HG03097 (cell line): ENCODE measurements around the gene TM9SF2.
"Not testable (repeated sequence)": the region's sequence is repeated elsewhere in the genome, so short reads cannot be mapped to it uniquely, and the experiment has no call there.

ENCODE experiments used
- ATAC-seq: cut with Tn5 transposase; IDR thresholded peaks from one replicate; pipeline ENCODE4 v1.9.1; 2021; ENCODE audit not compliant: unreplicated experiment, low FRiP score

The TM9SF2 gene

DNA sequence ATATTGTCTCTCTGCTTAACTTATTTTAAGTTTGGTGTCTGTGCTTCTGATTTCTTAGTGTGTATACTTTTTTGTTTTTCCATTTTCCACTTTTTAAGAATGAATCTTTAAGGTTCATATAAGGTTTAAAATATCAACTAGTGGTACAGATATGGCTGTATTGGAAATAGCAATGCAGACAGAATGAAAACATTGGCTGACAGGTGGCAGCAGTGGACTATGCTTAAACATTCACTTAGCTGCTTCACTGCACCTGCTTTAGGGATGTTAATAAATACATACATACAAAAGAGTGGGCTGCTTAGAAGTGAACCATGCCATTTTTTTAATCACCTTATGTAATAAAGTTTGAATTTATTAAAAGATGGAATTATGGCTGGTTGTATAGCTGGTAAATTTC, 27.3 kb downstream of the TM9SF2 start:
- ATAC-seq: no peak

DNA sequence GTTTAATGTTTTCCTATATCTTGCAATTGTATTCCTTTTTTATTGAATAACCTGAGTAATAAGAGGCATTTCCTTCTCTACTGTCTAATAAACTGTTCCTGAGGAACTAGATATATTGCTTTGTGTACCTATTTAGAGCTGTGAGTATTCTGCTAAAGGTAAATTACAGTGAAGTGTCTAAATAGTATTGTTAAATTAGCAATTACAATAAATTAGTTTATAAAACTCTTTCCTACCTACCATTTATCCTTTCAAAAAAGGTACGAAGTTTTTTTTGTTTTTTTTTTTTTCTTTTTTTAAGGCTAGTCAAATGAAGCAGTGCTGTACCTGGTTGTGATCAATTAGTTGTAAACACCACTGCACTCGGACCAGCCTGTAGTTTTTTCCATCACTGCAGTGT, 34.8 kb downstream of the TM9SF2 start:
- no peak for ATAC-seq

DNA sequence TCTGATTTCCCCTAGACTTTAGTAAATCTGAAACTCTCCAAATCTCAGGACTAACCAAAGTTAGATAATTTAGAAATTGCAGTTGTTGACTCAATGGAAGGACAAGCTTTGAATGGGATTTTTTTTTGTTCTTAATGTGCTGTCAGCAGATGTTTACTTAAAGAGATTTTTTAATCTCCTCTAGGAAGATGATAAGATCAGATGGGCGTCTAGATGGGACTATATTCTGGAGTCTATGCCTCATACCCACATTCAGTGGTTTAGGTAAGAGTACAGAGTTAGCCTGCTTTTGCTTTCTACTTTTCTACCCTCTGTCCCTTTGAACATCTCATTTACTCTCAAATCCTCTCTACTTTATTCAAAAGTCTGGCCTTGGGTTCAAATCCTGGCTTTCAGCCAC, 39.3 kb downstream of the TM9SF2 start:
- ATAC-seq: no peak

DNA sequence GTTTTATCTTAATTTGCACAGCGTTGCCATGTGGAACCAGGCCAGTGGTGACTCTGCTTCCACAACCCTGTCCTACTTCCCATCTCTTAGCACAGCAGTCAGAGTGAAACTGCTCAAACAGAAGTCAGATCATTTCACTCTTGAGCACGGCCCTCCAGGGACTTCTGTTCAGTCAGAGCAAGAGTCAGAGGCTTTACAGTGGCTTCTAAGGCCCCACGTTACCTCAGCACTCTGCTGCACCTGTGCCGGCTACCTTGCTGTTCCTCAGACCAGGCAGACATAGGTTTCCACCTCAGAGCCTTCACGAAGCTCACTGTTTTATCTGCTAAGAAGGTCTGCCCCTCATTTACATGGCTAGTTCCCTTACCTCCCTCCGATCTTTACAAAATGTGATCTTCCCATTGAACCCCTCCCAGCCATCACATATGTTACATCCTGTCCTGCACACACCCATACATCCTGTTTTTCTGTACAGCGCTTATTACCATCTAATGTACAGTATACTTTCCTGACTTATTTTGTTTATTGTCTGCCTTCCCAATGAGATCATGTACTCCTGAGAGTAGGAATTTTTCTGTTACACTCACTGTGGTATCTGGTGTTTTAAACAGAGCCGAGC, 41.6 kb downstream of the TM9SF2 start:
- peak; percentile 97 for ATAC-seq

DNA sequence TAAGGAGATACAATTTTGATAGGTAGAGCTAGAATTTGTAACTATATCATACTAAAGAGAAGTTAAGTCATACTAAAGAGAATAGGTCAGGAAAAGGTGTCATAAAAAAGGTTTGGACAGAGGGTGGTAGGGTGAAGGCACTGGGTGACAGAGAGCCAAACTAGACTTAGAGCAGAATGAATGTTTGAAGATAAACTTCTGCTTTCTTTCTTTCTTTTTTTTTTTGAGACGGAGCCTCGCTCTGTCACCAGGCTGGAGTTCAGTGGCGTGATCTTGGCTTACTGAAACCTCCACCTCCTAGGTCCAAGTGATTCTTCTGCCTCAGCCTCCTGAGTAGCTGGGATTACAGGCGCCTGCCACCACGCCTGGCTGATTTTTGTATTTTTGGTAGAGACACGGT, 44.1 kb downstream of the TM9SF2 start:
- no peak for ATAC-seq

DNA sequence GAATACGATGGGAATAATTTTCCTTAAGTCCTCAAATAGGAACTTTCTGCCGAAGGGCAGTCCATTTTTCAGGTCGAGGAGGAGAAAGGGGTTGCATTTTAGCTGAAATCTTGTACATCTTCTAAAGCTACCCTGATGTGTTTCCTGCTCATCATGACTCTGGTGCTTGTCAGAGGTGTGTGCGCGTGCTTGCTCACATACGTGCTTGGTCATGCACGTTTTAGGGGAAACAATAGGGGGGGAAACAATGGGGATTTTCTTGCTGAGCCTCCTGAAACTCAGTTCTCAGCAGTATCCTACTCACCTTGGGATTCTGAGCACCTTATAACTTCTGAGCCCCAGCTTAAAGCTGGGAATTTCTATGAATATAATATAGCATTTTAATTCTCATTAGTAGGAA, 44.7 kb downstream of the TM9SF2 start:
- ATAC-seq: no peak

DNA sequence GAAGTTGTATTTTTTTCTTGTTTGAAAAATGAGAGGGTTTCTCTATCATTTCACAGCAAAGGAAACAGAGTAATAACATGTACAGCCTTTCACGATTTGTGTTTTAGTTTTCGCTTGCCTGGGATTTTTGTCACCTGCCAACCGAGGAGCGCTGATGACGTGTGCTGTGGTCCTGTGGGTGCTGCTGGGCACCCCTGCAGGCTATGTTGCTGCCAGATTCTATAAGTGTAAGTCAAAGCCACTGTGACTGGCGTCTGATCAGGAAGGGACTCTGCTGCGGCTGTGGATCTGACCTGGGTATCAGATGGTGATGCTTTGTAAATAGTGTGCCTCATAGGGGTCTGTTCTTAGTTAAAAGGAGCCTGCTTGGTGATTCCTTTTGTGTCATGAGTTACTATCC, 45.6 kb downstream of the TM9SF2 start:
- ATAC-seq: no peak

DNA sequence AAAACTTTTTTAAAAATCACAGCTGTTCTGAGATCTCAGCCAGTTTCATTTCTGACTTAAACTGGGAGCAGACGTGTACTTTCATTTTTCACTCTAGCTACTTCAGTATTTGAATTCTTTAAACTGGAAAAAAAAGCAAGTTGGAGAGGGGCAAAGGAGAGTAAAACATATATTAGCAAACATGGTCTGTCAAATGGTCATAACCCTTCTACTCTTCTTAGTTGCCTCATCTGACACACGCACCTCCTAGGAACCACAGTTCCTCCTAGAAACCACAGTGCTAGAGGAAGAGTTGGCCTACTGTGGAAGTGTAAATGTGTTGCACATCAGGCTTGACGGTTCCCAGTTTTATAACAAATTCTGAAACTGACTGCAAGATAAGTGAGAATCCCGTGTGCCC, 47.2 kb downstream of the TM9SF2 start:
- ATAC-seq: peak; percentile 46

DNA sequence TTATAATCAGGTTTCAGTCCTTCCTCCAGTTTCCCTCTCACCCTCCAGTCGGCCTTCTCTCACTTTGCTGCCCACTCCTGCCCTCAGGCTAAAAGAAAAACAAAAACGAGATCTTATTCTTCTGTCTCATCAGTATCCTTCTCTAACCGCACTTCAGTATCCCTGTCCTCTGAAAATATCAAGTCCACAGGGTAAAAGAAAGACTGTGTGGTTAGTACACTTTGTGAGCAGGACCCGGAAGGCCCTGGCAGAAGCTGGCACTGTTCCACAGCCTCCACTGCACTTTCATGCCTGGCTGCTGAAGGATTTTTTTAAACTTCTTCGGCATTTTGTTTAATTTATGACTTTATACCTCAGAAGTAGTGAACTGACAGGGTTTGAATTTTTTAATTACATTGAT, 51.8 kb downstream of the TM9SF2 start:
- no peak for ATAC-seq

DNA sequence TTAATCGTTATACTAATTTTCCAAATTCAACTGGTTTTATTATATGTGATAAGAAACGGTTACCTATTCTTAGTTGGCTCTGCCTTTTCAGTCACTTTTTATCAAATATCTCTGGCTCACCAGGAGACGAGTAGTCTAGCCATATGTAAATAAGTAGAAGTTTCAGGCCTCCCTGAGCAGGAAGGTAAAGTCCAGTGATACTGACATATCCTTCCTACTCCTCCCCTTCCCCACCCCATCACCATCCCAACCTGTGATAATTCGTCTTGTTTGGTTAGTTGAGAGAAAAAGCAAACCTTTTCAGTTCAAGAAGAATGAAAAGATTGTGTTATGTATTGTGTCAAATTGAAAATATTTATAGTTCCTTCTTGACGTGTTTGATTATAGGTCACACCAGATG, 53.9 kb downstream of the TM9SF2 start:
- no peak for ATAC-seq

DNA sequence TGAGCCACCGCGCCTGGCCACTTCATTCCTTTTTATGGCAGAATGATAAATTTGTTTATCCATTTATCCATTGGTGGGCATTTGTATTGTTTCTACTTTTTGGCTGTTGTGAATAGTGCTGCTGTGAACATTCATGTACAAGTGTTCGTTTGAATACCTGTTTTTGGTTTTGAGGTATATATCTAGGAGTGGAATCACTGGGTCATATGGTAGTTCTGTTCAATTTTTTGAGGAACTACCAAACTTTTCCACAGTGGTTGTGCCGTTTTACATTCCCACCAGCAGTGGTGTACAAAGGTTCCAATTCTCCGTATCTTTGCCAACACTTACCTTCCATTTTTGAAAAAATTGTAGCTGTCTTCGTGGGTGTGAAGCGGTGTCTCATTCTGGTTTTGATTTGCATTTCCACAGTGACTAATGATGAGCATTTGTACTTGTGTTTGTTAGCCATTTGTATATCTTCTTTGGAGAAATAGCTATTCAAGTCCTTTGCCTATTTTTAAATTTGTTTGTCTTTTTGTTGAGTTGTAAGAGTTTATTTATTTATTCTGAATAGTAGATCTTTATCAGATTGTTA, 55.7 kb downstream of the TM9SF2 start:
- ATAC-seq: no peak

DNA sequence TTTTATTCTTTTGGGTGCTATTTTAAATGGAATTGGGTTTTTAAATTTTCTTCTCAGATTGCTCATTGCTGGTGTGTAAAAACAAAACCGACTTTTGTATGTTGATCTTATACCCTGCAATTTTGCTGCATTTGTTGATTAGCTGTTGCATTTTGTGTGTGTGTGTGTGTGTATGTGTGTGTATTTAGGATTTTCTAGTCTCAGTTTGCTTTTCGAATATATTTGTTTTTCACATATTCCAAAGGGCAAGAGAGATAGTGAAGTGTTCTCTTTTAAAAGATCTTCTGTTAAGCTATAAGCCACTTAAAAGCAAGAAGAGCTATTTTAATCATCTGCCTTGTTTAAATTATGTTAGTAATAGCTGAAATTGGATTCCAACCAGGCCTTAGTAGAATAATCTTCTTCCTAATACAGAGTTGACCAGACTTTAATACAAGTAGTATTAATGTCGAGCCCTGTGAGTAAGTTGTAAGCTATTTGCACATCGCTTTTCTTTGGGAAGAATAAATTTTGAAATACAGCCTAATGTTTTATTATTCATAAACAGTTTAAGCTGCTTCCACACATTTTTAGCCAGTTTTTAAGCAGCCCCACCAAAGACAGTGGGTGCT, 57.4 kb downstream of the TM9SF2 start:
- ATAC-seq: no peak

DNA sequence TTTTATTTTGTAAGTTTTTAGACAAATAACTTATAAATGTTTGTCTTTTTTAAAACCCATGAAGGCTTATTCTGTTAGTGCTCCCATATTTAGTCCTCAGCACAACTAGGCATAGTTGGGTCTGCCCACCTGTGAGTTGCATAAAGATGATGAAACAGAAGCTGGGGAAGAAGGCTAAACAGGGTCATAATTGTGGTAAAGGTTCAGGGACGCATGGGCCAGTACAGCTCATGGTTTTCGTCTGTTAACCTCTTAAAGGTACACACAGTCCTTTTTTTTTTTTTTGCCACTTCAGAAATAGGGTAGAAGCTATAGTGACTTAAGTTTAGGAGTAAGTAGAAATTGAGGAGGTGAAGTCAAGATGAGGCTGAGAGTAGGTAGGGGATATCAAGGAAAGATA, 58.3 kb downstream of the TM9SF2 start:
- ATAC-seq: no peak

DNA sequence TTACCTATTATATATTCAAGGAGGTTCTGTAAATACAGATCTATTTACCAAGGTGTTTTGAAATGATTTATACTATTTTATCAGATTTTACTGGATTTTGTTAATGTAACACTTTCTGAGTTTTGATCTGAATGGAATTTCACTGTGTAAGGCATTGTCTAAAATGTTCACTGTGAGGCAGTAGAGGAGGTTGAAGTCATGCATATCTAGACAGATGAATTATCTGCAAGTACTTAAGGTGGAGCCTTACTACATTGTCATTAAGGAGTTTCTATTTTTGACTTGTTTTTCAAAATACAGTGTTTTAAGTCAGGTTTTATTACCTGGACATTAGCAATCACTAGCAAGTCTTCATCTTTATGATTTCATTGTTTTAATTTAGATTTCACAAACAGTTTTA, 62.1 kb downstream of the TM9SF2 start:
- no peak for ATAC-seq

DNA sequence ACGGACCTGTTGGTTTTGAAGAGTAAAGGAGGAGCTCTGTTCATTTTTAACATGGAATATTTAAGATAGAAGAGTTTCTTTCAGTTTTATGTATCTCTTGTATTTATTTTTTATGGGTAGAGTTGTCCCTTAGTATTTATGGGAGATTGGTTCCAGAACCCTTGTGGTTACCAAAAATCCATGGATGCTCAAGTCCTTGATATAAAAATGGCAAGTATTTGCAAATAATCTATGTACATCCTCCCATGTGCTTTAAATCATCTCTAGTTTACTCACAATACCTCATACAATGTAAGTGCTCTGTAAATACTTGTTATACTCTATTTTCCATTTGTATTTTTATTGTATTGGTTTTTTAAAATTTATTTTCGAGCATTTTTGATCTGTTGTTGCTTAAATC, 63.1 kb downstream of the TM9SF2 start:
- ATAC-seq: no peak

DNA sequence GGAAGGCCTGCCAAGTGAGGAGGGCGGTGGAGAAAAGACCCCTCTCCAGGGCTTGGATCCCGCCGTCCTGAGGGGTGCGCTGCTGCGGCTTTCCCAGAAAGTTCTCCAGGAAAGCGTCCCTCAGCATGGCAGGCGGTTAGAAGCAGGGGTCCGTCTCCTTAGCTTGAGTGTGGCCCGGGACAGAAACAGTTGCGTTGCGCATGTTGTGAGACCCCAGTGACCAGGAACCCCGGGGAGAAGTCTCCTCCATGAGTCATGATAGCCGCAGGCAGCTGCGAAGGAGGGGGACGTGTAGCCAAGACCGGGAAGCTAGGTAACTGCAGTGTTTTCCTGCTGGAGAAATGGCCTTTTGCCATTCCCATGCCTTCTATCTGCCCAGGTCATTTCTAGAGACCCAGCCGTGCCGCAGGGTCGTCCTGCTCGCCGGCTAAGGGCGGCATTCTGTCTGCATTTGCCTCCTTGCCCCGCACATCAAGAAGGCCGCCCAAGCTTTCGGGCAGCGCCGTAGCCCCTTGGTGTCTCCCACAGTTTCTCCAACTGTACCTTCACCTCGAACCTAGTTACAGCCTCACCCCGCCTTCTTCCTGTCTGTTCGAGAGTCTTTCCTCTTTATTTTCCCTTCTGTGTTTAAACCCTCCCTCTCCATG, 64.3 kb downstream of the TM9SF2 start:
- ATAC-seq: no peak

DNA sequence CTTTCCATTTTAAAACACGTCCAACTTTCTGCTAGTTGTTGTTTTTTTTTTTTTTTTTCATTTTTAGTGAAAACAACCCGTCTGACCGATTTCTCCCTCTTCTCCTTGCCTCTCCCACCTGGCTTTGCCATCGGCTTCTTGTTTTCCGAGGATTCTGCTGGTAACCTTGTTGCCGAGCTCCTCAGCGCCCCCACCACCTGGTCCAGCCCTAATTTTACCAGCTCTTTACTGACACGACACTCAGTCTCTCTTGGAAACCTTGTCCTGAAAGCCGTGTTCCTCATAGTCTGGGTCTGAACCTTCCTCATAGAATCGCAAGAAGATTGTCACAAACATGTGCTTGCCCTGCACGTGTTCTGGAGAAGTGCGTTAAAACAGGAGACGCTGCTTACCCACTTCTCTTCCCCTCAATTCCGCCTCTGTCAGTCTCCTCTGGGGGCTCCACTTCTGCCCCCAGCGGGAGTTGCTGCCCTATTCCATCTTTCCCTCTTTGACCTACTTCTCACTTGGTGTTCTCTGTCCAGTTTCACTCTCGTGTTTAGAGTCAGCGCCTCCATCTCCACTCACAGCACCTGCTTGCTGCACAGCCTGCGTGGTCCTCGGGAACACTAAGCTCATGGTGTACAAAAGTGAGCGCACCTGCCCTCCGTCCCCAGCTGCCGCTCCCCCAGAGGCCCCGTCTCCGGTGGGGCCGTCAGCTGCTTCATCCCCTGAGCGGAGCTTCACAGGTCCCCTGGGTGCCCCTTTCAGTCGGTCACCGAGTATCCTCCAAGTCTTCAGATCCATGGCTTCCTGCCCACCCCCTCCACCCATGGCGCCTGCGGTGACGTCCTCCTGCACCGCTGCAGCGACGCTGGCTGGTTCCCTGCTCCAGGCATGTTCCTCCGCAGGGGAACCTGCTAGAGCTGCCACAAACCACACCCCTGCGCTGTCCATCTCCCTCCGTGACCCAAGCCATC, 65.1 kb downstream of the TM9SF2 start:
- ATAC-seq: no peak

DNA sequence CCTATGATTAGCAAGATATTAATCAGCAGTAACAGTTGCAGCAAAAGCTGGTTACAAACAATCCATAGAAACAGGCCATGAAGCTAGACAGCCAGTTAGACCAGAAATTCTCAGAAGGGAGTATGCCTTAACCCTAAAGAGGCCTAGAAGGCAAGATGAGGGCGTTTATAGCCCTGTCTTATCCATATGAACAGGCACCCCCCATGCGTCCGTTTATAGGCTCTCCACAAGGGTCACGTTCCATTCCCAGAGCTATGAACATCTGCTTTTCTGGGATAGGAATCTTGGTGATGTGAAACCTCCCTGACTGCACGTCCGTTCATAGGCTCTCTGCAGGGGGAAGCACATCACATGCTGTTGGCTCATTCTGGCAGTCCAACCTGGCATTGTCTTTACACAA, 67.6 kb downstream of the TM9SF2 start:
- ATAC-seq: not testable (repeated sequence)

DNA sequence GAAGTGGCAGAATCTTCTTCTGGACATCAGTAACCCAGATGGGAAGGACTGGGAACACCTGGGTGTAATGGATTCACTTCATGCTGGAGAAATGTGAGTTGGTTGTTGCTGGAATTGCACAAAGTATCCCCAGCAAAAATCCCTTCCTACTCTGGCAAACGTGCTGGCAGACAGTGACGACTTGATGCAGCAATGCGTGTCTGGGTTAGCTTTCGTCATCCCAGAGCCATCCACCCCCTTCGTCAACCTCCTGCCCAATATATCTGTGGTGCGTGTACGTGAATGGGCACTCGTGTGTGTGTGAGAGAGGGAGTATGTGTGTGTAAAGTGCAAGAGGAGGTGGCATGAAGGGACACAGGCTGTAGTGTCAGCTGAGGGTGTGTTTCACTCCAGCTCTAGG, 70.9 kb downstream of the TM9SF2 start:
- no peak for ATAC-seq

DNA sequence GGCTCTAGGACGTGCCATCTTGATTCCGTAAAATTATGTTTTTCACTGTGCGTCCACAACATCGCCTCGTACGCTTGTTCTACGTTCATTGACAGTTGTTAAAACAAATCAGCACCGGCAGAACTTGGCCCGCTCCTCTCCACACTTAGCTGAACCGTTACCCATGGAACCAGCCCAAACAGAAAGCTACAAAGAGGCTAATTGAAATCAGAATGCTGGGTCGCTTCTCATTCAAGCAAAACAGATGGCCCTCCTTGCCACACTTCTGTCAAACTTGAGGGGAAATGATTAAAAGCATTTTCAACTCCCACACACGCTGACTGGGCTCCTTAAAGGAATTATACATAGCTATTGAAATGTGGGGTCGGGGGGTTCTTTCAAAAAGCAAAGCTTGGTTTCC, 71.6 kb downstream of the TM9SF2 start:
- no peak for ATAC-seq
